ENCODE data around the gene CAMK1D. TPM values are rescaled to one million over a fixed set of nuclear protein-coding genes. Genes with fewer than 3 reads are reported as not detected.

The CAMK1D gene
- polyA plus RNA-seq, 1 donor (not counting 4 experiments of a cell fraction or from before 2014, with no cell fraction given) = 0.76 TPM

GRCh38 chr10:12657489-12657888 is 308.1 kb downstream of the CAMK1D start:
- H3K36me3 ChIP-seq (ENCODE audit: control insufficient read depth in 2 of 2, extremely low read depth in 1 of 2, insufficient read depth in 2 of 2, low read length in 2 of 2) = no peaks in the 10 kb centered on the region
- dilution Hi-C loops (cut with MboI; ENCODE audit: extremely low pct_ligation_motif_present, low sequenced_read_pairs) = loop anchor here (25.0 kb wide), 1 partner anchor 195 kb away; no protein-coding TSS in a partner anchor
- H3K9ac ChIP-seq (ENCODE audit: control insufficient read depth, extremely low read depth, insufficient read depth, low read length) = no peak overlapping the region
- TF ChIP-seq EZH2 (IDR thresholded peaks at IDR 0.05; ENCODE audit: low read length) = no peak
- no peak for TF ChIP-seq CTCF (optimal IDR thresholded peaks at IDR 0.05 in 1 of 3, IDR thresholded peaks at IDR 0.05 in 1 of 3, conservative IDR thresholded peaks at IDR 0.05 in 1 of 3; ENCODE audit: extremely low read depth in 1 of 3, insufficient read depth in 2 of 3, low read length in 3 of 3)
- FAIRE-seq = no peak
- H3K4me2 ChIP-seq (ENCODE audit: control insufficient read depth, extremely low read depth, insufficient read depth, low read depth, low read length) = no peak overlapping the region
- H3K27ac ChIP-seq (ENCODE audit: control insufficient read depth, insufficient read depth, low read length) = no peak overlapping the region
- no peak overlapping the region for H2AFZ ChIP-seq (ENCODE audit: control insufficient read depth, low read length)
- H3K27me3 ChIP-seq (ENCODE audit: control insufficient read depth, extremely low read depth, insufficient read depth, low read length) = no peaks in the 10 kb centered on the region
- H4K20me1 ChIP-seq (ENCODE audit: control insufficient read depth, extremely low read depth, insufficient read depth, low read length) = no peaks in the 10 kb centered on the region
- no peaks in the 10 kb centered on the region for H3K9me1 ChIP-seq (ENCODE audit: control insufficient read depth, extremely low read depth, insufficient read depth, low read length)
- H3K4me3 ChIP-seq (ENCODE audit: control insufficient read depth in 2 of 3, extremely low read depth in 1 of 3, insufficient read depth in 2 of 3, low read depth in 1 of 3, low read length in 3 of 3) = no peak overlapping the region
- H3K79me2 ChIP-seq (ENCODE audit: control insufficient read depth, insufficient read depth, low read length) = no peaks in the 10 kb centered on the region
- H3K9me3 ChIP-seq (ENCODE audit: control insufficient read depth, low read depth, low read length) = no peaks in the 10 kb centered on the region
- no peaks in the 10 kb centered on the region for H3K4me1 ChIP-seq (ENCODE audit: control insufficient read depth, extremely low read depth, insufficient read depth, low read length)
- no peak for DNase-seq (ENCODE audit: low read depth, low spot score)

GRCh38 chr10:12658526-12658925 is 309.2 kb downstream of the CAMK1D start:
- no peak overlapping the region for H3K27ac ChIP-seq (ENCODE audit: control insufficient read depth, insufficient read depth, low read length)
- no peaks in the 10 kb centered on the region for H3K9me3 ChIP-seq (ENCODE audit: control insufficient read depth, low read depth, low read length)
- no peak overlapping the region for H3K4me2 ChIP-seq (ENCODE audit: control insufficient read depth, extremely low read depth, insufficient read depth, low read depth, low read length)
- no peaks in the 10 kb centered on the region for H3K9me1 ChIP-seq (ENCODE audit: control insufficient read depth, extremely low read depth, insufficient read depth, low read length)
- H3K27me3 ChIP-seq (ENCODE audit: control insufficient read depth, extremely low read depth, insufficient read depth, low read length) = no peaks in the 10 kb centered on the region
- no peaks in the 10 kb centered on the region for H4K20me1 ChIP-seq (ENCODE audit: control insufficient read depth, extremely low read depth, insufficient read depth, low read length)
- no peak overlapping the region for H3K4me3 ChIP-seq (ENCODE audit: control insufficient read depth in 2 of 3, extremely low read depth in 1 of 3, insufficient read depth in 2 of 3, low read depth in 1 of 3, low read length in 3 of 3)
- no peaks in the 10 kb centered on the region for H3K4me1 ChIP-seq (ENCODE audit: control insufficient read depth, extremely low read depth, insufficient read depth, low read length)
- no peaks in the 10 kb centered on the region for H3K79me2 ChIP-seq (ENCODE audit: control insufficient read depth, insufficient read depth, low read length)
- H3K9ac ChIP-seq (ENCODE audit: control insufficient read depth, extremely low read depth, insufficient read depth, low read length) = no peak overlapping the region
- DNase-seq (ENCODE audit: low read depth, low spot score) (no peak), FAIRE-seq (no peak)
- TF ChIP-seq CTCF (optimal IDR thresholded peaks at IDR 0.05 in 1 of 3, IDR thresholded peaks at IDR 0.05 in 1 of 3, conservative IDR thresholded peaks at IDR 0.05 in 1 of 3; ENCODE audit: extremely low read depth in 1 of 3, insufficient read depth in 2 of 3, low read length in 3 of 3) (no peak), EZH2 (IDR thresholded peaks at IDR 0.05; ENCODE audit: low read length) (no peak)
- no peak overlapping the region for H2AFZ ChIP-seq (ENCODE audit: control insufficient read depth, low read length)
- no peaks in the 10 kb centered on the region for H3K36me3 ChIP-seq (ENCODE audit: control insufficient read depth in 2 of 2, extremely low read depth in 1 of 2, insufficient read depth in 2 of 2, low read length in 2 of 2)
- dilution Hi-C loops (cut with MboI; ENCODE audit: extremely low pct_ligation_motif_present, low sequenced_read_pairs) = loop anchor here (25.0 kb wide), 1 partner anchor 196 kb away; no protein-coding TSS in a partner anchor

Data from keratinocyte (primary cell).